Natural killer cell (primary cell): ENCODE data around the gene KCNS3. TPM values are rescaled to one million over a fixed set of nuclear protein-coding genes. Genes with fewer than 3 reads are reported as not detected.

Experiments used
- ATAC-seq, 3 donors: fragments of 150-1000 bp in 2 of 3; fragments of 200-7000 bp in 1 of 3; cut with Tn5 transposase; 1 replicate in 1 of 3; 2 replicates in 2 of 3; pipeline ENCODE4 v1.10.0; 2021; ENCODE audit warnings: mild to moderate bottlenecking in 2 of 3, moderate library complexity in 2 of 3
- DNase-seq, 2 donors: peaks; one replicate each; pipeline versions ENCODE4 v3.0.0 to v3.0.0-alpha.2; 2013 to 2021; ENCODE audit warnings: mixed read lengths in 1 of 2
- H3K27ac ChIP-seq: one replicate; pipeline ENCODE4 v1.5.1; 2013; ENCODE audit warnings: mild to moderate bottlenecking, low read length
- H3K27me3 ChIP-seq: one replicate; pipeline ENCODE4 v1.6.1; 2013; ENCODE audit warnings: low read length; ENCODE audit not compliant: control insufficient read depth, insufficient read depth
- H3K36me3 ChIP-seq: one replicate; pipeline ENCODE4 v1.6.1; 2013; ENCODE audit warnings: low read length; ENCODE audit not compliant: control insufficient read depth, insufficient read depth
- H3K4me1 ChIP-seq: one replicate; pipeline ENCODE4 v1.6.1; 2013; ENCODE audit warnings: low read length; ENCODE audit not compliant: control insufficient read depth, insufficient read depth
- H3K4me3 ChIP-seq: one replicate; pipeline ENCODE4 v1.5.1; 2013; ENCODE audit warnings: low read length
- H3K9me3 ChIP-seq: one replicate; pipeline ENCODE4 v1.6.1; 2013; ENCODE audit warnings: low read length; ENCODE audit not compliant: control insufficient read depth, insufficient read depth
- H3K27ac Mint-ChIP-seq, 2 donors: one replicate each; pipeline ENCODE4 v1.8.0; 2022; ENCODE audit warnings: mild to moderate bottlenecking in 2 of 2, mixed read lengths in 2 of 2, moderate library complexity in 1 of 2
- H3K27me3 Mint-ChIP-seq, 2 donors: one replicate each; pipeline ENCODE4 v1.8.0; 2022; ENCODE audit warnings: low read depth in 2 of 2, mixed read lengths in 2 of 2
- H3K36me3 Mint-ChIP-seq: one replicate; pipeline ENCODE4 v1.8.0; 2022; ENCODE audit warnings: mixed read lengths
- H3K4me1 Mint-ChIP-seq, 2 donors: one replicate each; pipeline ENCODE4 v1.8.0; 2022; ENCODE audit warnings: mixed read lengths in 2 of 2
- H3K4me3 Mint-ChIP-seq: one replicate; pipeline ENCODE4 v1.8.0; 2022; ENCODE audit warnings: mild to moderate bottlenecking, moderate library complexity, mixed read lengths
- H3K9me3 Mint-ChIP-seq, 2 donors: one replicate each; pipeline ENCODE4 v1.8.0; 2022; ENCODE audit warnings: mixed read lengths in 2 of 2
- WGBS: methylation state at CpG from one replicate; pipeline ENCODE4 v1.1.7; 2013; ENCODE audit warnings: missing lambda C conversion rate; ENCODE audit not compliant: insufficient coverage; 5-methylcytosine and 5-hydroxymethylcytosine counted together
- intact Hi-C: fragments of 100-400 bp; cut with micrococcal nuclease; formaldehyde crosslinking; loops from one replicate; pipeline ENCODE4 v1.14.2; 2022
- total RNA-seq, 4 donors: library from RNA; stranded (reverse); fragments of 120-200 nt in 1 of 4; gene quantifications; one replicate each; pipeline versions ENCODE4 v1.2.3 to v1.2.4, GENCODE V29; 2013 to 2022
- TF ChIP-seq, protein P1 (sequence below): fragments of 200-600 bp; IDR thresholded peaks from one replicate; pipeline ENCODE4 v1.8.0; 2022; ENCODE audit warnings: antibody characterized with exemption

KCNS3 gene
- total RNA-seq, 3 donors from 2014 or later (not counting 1 experiment from before 2014, with no cell fraction given), result not detected

DNA sequence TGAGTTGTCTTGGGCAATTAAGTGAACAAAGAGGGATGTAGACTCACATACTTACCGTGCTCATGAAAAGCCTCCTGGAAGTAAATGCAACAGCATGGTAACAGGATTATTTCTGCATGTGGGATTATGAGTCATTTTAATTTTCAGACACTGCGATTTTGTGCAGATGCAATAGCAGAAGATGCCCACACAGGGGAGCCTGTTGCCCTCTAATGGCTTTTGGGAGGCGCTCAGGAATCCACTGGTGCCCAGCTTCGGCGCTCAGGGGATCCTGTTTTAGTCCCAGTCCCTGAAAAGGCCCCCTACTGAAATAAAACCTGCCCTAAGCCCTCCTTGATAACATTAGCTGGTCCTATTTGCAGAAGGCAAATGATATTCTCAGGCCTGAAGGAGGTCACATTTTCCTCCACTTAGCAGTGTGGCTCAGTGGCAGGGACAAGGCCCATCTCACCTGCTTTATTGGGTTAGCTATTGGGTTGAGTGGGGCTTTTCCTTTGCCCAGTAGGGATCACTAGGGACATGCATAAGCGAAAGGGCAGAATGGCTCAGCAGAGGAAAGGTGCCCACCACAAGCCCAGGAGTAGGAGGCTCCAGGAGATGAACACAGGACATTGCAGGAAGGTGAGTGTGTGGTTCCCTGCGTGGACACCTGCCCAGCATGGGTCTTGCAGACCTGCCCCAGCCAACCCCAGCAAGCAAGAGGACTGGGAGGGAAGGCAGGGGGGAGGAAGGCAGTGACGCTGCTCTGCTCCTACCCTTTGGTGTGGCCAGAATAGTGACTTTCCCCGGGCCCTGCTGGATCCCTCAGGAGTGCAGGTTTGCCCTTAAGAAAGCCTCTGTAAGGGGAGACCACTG, 26.5 kb upstream of the KCNS3 start:
- Histone ChIP-seq H3K27ac (no peak overlapping the region), H3K36me3 (no peaks in the 10 kb centered on the region), H3K27me3 (no peaks in the 10 kb centered on the region), H3K4me1 (no peaks in the 10 kb centered on the region), H3K9me3 (no peaks in the 10 kb centered on the region), H3K4me3 (no peak overlapping the region)
- DNase-seq (peak in 1 of 2 donors; percentile 3), ATAC-seq (no peak)
- no peaks in the 10 kb centered on the region for H3K4me1 Mint-ChIP-seq
- no peak overlapping the region for H3K27ac Mint-ChIP-seq
- H3K4me3 Mint-ChIP-seq, result no peak overlapping the region
- WGBS, result 39% methylated on average over 9 of the region's 9 CpGs
- H3K27me3 Mint-ChIP-seq, result peaks cover 3 to 7% of the 10 kb centered on the region in 2 donors
- intact Hi-C loops, result no loop called here
- no peaks in the 10 kb centered on the region for H3K36me3 Mint-ChIP-seq
- TF ChIP-seq, protein P1, sequence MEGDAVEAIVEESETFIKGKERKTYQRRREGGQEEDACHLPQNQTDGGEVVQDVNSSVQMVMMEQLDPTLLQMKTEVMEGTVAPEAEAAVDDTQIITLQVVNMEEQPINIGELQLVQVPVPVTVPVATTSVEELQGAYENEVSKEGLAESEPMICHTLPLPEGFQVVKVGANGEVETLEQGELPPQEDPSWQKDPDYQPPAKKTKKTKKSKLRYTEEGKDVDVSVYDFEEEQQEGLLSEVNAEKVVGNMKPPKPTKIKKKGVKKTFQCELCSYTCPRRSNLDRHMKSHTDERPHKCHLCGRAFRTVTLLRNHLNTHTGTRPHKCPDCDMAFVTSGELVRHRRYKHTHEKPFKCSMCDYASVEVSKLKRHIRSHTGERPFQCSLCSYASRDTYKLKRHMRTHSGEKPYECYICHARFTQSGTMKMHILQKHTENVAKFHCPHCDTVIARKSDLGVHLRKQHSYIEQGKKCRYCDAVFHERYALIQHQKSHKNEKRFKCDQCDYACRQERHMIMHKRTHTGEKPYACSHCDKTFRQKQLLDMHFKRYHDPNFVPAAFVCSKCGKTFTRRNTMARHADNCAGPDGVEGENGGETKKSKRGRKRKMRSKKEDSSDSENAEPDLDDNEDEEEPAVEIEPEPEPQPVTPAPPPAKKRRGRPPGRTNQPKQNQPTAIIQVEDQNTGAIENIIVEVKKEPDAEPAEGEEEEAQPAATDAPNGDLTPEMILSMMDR, result no peak
- no peaks in the 10 kb centered on the region for H3K9me3 Mint-ChIP-seq

DNA sequence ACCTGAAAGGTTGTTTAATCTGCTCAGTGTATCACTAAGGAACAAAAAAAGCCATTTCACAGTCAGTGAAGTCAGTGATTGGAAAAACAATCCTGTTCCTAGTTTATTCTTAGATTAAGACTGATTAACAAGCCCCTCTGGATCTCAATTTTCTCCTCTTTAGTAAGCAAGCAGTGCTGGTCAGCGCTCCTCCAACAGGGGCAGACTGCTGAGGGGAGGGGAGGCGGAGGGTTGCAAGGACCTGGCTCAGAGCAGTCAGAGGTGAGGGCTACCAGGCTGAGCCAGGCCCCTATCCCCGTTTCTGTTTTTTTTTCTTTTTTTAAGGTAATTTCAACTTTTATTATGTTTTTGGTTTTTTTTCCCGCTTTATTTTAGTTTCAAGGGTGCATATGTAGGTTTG, 24.7 kb upstream of the KCNS3 start:
- Histone ChIP-seq H3K36me3 (no peaks in the 10 kb centered on the region), H3K27me3 (peaks cover 4% of the 10 kb centered on the region), H3K27ac (no peak overlapping the region), H3K4me3 (no peak overlapping the region), H3K9me3 (no peaks in the 10 kb centered on the region), H3K4me1 (no peaks in the 10 kb centered on the region)
- Mint-ChIP-seq H3K4me3 (no peak overlapping the region), H3K36me3 (no peaks in the 10 kb centered on the region), H3K27ac (no peak overlapping the region), H3K9me3 (peaks cover 0 to 3% of the 10 kb centered on the region in 2 donors), H3K4me1 (no peaks in the 10 kb centered on the region), H3K27me3 (peaks cover 13 to 22% of the 10 kb centered on the region in 2 donors)
- TF ChIP-seq, protein P1, result no peak
- ATAC-seq, result no peak
- intact Hi-C loops, result no loop called here
- no peak for DNase-seq
- 71% methylated on average over 4 of the region's 4 CpGs for WGBS

DNA sequence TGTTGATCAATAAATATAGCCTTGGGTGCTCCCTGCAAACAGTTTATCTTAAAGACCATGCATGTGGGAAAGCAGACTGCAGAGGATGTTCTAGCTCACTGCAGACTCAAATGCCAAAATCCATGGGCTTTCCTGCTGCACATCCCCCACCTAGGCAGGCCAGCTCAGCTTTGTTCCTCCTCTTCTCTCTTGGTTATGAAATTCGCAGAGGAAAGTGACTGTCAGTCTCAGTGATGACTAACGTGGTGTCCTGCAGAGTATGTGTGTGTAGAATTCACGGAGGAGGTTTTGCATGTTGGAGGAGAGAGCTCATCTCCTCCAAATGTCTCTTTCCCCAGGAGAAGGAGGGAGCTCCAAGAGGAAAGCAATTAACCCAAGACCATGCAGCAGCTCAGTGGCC, 21.4 kb upstream of the KCNS3 start:
- H3K27me3 Mint-ChIP-seq, result peaks cover 16 to 28% of the 10 kb centered on the region in 2 donors
- H3K4me1 Mint-ChIP-seq, result no peaks in the 10 kb centered on the region
- Histone ChIP-seq H3K4me1 (no peaks in the 10 kb centered on the region), H3K27me3 (peaks cover 4% of the 10 kb centered on the region), H3K4me3 (no peak overlapping the region), H3K27ac (no peak overlapping the region), H3K9me3 (no peaks in the 10 kb centered on the region), H3K36me3 (no peaks in the 10 kb centered on the region)
- H3K4me3 Mint-ChIP-seq, result no peak overlapping the region
- H3K36me3 Mint-ChIP-seq, result no peaks in the 10 kb centered on the region
- no peak for DNase-seq
- H3K27ac Mint-ChIP-seq, result no peak overlapping the region
- ATAC-seq, result no peak
- intact Hi-C loops, result no loop called here
- no CpG with 5 or more reads among the region's 3 CpGs for WGBS
- TF ChIP-seq, protein P1, result no peak
- peaks cover 0 to 3% of the 10 kb centered on the region in 2 donors for H3K9me3 Mint-ChIP-seq
